C4-2B (cell line): ENCODE data around the gene EVI5L.
"Not testable (repeated sequence)": the region's sequence is repeated elsewhere in the genome, so short reads cannot be mapped to it uniquely, and the experiment has no call there.

Experiments used
- H3K27ac ChIP-seq: fragments of 450-650 bp; 2 replicates; pipeline ENCODE4 v1.5.1; 2017
- ZFX ChIP-seq: fragments of 450-650 bp; IDR thresholded peaks from 2 replicates; pipeline ENCODE4 v1.6.1; 2017
- TF ChIP-seq, protein P1 (sequence below): fragments of 450-650 bp; conservative IDR thresholded peaks from 2 replicates; pipeline ENCODE4 v1.5.1; 2017; ENCODE audit warnings: mild to moderate bottlenecking

Gene EVI5L

DNA sequence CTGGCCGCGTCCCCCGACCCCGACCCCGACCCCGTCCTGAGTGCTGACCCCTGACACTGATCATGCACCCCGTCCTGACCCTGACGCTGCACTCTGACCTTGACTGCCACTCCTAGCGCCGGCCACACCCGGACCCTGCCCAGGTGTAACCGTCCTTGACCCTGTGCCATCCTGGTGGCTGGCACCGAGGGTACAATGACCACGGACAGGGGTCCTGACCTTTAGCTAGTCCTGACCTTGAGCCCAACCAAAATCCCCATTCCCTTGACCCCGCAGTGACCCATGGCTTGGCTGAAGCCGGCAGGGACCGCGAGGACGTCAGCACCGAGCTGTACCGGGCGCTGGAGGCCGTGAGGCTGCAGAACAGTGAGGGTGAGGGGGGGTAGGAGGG, 41.1 kb upstream of the EVI5L start:
- no peak overlapping the region for H3K27ac ChIP-seq
- TF ChIP-seq ZFX = no peak
- TF ChIP-seq, protein P1, sequence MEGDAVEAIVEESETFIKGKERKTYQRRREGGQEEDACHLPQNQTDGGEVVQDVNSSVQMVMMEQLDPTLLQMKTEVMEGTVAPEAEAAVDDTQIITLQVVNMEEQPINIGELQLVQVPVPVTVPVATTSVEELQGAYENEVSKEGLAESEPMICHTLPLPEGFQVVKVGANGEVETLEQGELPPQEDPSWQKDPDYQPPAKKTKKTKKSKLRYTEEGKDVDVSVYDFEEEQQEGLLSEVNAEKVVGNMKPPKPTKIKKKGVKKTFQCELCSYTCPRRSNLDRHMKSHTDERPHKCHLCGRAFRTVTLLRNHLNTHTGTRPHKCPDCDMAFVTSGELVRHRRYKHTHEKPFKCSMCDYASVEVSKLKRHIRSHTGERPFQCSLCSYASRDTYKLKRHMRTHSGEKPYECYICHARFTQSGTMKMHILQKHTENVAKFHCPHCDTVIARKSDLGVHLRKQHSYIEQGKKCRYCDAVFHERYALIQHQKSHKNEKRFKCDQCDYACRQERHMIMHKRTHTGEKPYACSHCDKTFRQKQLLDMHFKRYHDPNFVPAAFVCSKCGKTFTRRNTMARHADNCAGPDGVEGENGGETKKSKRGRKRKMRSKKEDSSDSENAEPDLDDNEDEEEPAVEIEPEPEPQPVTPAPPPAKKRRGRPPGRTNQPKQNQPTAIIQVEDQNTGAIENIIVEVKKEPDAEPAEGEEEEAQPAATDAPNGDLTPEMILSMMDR = no peak

DNA sequence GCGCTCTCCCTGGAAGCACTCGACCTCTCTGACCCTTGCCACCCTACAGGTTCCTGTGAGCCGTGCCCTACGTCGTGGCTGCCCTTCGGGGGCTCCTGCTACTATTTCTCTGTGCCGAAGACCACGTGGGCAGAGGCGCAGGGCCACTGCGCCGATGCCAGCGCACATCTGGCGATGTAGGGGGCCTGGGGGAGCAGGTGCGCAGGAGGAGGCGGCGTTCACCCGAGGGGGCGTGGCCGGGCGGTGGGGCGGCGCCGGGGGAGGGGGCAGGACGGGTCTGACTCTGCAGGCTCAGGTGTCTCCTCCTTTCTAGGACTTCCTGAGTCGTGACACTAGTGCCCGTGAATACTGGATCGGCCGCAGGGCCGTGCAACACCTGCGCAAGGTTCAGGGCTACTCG, 40.6 kb upstream of the EVI5L start:
- no peak for TF ChIP-seq ZFX
- TF ChIP-seq, protein P1 = no peak
- H3K27ac ChIP-seq = no peak overlapping the region

DNA sequence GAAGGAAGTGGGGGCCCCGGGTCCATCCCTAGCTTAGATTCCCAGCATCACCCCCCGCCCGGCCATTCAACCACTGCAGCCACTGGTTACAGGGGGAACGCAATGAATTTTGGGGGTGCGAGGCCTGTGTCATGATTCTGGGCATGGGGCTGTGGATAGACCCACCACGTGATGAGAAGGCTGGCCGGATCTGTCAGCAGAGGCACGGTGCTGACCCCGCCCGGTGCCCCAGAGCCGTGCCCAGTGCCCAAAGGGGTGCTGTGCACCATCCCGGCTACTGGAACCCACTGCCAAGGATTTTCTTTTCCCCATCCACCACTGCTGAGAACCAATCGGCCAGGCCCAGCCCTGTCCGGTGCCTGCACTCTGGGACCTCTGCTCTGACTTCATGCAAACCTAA, 39.6 kb upstream of the EVI5L start:
- no peak overlapping the region for H3K27ac ChIP-seq
- TF ChIP-seq ZFX = no peak
- TF ChIP-seq, protein P1 = no peak

DNA sequence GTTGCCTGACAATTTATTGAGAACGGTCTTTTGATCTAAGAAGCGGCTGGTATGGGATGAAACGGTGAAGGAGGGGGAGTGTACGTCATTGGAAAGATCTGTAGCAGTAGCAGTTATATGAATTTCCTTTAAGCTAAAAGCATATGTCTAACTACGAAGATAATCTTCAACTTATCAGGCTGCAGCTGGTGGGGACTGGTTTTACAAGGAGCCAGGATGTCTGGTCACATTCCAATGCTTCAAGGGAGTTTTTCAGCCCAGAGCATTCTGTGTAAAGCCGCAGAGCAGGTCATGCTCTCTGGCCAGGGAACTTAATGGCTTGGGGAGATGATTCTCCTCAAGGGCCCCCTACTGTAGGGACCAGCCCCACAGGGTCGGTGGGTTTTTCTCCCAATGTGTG, 37.7 kb upstream of the EVI5L start:
- H3K27ac ChIP-seq = no peak overlapping the region
- TF ChIP-seq ZFX = no peak
- TF ChIP-seq, protein P1 = no peak

DNA sequence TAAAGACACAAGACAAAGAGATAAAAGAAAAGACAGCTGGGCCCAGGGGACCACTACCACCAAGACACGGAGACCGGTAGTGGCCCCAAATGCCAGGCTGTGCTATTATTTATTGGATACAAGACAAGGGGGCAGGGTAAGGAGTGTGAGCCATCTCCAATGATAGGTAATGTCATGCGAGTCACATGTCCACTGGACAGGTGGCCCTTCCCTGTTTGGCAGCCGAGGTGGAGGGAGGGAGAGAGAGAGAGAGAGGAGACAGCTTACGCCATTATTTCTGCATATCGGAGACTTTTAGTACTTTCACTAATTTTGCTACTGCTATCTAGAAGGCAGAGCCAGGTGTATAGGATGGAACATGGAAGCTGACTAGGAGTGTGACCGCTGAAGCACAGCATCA, 37.3 kb upstream of the EVI5L start:
- not testable (repeated sequence) for H3K27ac ChIP-seq

DNA sequence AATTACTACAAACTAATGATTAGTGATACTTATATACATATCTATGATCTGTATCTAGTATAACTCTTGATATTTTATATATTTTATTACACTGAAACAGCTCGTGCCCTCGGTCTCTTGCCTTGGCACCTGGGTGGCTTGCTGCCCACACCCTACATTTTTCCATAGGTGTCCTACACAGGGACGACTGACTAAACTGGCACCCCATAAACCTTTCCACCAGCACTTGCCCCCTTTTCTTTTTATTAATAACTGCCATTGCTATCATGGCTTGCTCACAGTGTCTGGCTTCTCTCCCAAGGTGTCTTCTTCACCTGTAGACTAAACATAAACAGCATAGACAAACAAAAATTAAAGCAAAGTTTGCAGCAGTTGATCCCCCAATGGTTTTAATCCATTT, 36.5 kb upstream of the EVI5L start:
- no peak overlapping the region for H3K27ac ChIP-seq
- no peak for TF ChIP-seq ZFX
- TF ChIP-seq, protein P1 = no peak

DNA sequence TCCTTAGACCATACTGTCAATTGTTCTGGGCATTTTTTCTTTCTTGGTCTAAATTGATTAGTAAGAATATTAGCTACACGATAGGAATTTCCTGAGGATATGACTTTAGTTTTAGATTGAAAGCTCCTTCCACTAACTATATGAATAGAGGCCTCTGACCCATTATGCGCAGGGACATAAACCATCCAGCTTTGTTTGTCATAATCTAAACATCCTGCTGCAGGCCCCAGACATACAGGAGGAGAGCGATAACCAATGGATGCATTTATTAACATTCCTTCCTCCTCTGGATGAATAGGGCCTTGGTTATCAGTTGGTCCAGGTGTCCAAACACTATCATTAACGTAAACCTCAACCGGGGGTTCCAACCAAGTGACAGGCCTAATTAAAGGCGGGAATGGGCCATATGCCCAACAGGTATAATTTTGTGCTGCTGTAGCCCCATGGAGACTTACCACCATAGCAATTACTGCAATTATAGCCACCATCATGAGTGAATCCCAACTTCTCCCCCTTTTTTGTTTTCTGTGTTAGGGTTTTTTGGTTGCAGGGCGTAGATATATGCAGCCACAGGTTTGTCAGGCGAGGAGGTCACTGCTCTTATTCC, 34.4 kb upstream of the EVI5L start:
- no peak overlapping the region for H3K27ac ChIP-seq
- TF ChIP-seq, protein P1 = no peak
- TF ChIP-seq ZFX = no peak

DNA sequence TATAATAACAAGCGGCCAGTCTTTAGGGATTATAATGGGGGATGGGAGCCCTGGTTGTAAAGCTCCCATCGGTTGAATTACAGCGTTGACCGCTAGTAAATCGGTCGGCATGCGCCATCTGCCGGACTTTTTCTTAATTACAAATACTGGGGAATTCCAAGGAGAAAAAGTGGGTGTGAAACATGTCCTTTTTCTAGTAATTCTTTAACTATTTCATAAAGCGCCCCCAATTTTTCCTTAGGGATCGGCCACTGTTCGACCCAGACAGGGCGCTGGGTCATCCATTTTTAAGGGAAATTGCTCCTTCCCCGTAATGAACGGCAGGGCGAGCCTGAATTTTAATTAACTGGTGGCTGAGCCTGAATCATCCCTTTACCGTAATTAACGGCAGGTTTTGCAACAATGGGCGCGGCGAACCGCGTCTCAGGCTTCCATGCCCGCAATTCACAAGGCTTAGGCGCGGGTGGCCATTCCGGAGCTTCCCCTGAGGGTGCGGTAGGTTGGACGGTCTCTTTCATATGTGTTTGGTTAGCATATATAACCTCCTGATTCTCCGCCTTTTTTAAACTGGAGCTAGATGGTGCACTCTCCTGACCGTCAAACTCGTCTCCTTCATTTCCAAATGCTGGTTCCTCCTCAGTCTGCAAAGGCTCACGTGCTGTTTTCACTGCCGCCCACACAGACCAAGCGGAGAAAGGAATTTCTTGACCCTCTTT, 30.2 kb upstream of the EVI5L start:
- TF ChIP-seq, protein P1 = peak; percentile 77
- no peak for TF ChIP-seq ZFX
- no peak overlapping the region for H3K27ac ChIP-seq
